Right kidney (tissue), 1 donor: ENCODE data around the gene ZNF672.

ENCODE experiments used
- DNase-seq: peaks from one replicate; pipeline ENCODE4 v3.0.0-alpha.2; 2016

ZNF672 gene

DNA sequence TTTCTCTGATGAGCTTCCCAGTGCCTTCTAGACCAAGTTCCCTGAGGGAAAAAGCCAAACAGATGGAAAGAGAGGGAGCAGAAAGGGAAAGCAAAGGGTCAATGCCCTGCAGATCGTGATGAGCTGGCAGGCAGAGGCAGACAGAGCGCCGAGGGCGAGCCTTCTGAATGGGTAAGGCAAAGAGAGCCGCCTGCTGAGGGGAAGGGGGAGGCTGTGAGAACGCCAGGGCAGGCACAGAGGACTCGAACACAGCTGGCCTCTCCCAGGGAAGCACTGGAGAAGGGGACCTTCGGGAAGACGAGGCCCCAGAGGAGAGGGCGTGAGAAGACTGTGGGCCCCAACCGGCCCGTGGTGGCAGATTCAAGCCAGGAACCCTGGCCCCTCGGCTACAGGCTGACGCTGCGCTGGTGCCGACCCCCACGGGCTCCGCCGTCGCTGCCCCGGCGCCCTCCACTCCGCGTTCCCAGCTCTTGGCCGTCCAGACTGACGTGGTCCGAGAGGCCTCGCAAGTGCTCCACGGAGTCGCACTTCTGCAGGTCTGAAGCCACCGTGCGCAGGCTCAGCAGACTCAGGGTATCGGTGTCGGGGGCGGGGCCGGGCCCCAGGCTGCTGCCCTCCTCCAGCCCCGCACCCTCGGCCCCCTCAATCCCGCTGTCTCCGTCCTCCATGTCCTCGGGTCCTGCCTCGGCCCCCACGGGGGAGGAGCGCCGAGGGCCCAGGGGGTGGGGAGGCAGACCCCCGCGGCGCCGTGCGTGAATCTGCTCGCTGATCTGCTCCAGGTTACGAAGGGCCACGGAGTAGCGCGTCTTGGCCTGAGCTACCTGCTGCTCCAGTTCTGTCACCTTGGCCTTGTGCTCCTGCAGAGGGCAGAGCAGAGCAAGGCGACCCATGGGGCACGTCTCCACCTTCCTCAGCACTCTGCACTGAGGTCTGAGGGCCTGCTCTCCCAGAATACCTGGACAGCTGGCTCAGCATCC is 26.2 kb upstream of the ZNF672 start:
- no peak for DNase-seq

DNA sequence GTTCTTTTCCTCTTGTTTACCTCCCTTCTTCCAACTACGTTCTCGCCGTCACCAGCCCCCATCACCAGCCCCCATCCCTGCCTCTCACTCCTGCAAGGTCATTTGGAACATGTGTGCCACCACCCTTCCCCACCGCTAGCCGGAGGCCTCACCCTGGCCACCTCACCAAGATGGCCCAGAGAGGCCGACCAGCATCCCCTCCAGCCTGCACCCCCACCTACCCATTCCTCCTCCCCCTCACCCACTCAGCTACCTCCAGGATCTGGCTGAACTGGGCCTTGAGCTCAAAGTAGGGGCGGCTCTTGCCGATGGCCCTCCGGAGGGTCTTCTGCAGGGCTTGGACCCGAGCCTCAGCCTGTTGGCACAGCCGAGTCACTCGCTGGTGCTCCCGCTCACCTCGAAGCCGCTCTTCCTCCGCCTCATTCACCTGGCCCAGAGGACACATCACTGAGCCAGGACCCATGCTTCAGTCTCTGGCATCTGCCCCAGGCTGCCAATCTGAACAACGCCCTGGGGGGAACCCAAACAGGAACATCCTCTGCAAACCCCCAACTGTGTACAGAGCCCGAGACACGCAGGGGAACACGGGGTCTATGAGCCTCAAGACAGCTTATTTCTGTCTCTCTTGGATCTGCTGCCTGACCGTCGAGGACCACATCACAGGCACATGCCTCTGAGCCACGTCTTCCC is 25.1 kb upstream of the ZNF672 start:
- DNase-seq: no peak

DNA sequence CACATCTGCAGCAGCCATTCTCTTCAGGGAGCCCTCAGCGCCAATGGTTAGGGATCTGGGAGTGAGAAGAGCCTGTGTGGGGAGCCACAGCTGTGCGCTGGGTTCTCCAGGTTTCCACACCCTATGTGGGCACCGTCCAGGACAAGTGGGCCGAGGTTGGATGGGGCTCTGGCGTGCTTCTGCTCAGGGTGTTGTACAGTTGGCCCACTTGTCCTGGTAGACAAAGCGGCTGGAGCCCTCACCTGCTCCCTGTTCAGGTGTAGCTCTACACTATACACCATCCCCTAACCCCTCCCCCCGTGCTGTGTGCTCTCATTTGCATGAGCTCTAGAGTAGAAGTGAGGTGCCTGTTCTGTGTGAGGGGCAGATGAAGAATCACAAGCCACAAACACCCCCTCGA is 24.5 kb upstream of the ZNF672 start:
- no peak for DNase-seq

DNA sequence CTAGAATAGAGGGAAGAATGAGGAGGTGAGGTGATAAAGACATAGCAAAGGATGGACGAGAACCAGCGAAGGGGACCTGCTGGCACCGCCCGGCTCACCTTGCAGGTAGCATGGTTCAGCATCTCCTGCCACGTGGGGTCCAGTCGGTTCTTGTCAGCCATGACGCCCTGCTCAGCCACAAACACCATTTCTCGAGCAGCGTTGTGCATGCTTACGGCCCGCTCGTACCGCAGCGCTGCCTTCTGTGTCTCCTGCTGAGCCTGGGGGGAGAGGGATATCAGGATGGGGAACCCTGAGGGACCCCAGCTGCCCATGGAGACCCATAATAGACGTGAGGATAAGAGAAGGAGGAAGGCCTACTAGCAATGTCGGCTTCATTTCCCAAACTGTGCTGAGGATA is 23.7 kb upstream of the ZNF672 start:
- DNase-seq: no peak

DNA sequence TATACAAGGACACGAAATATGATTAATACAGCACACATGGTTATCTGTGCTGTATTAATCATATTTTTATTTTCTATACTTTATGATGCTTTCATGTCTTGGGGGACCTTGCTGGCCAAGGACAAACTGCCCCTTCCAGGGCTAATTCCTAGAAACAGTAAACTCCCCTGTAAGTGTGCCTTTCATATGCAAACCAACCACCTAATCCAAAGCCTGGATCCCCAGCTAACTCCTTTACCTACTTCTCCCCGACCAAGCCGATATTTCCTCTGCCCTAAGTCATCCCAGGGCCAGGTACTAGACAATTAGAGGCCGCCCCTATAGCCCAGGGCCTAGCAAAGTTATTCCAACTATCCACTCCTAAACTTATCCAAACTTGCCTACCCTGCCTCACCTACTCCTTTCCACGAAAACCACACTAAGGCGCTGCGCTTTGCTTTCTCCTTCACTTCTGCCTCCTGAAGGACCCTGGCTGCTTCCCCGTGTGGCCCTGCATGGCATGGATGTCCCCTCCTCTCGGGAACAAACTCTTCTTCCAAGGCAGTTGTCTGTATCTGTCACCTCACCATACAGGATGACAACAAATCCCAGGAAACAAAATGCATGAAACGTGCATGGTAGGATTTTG is 22.5 kb upstream of the ZNF672 start:
- no peak for DNase-seq

DNA sequence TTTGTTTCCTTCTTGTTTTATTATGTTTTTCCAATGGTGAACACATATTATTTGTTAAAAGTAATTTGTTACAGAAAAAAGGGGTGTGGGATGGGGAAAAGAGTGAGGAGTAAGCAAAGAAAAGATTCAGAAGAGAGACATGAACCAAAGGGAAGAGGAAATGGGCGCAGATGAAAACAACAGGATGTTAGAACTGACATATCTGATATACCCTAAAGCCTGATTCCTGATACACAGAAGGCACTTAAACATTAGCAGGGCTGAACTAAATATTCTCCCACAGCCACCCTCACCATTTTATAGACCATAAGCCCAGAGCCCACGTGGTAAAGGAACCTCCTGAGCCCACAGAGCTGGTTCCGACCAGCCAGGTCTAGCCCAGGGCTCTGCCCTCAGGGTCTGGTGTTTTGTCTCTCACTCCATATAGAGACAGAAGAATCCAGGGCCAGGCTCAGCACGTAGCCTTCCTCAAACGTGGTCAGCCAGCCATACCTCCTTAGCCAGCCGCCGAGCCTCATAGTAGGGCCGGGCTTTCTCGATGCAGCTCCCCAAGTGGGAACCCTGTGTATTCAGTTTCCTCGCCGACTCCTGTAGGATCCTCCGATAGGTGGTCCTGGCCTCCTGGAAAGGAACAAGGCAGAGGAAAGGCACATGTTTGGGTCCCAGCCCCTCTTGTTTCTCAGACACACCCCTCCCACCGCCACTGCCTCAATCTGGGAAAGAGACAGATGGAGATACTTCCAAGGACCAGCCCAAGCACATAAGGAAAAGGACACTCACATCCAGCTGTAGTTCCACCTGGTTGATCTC is 21.8 kb upstream of the ZNF672 start:
- DNase-seq: no peak

DNA sequence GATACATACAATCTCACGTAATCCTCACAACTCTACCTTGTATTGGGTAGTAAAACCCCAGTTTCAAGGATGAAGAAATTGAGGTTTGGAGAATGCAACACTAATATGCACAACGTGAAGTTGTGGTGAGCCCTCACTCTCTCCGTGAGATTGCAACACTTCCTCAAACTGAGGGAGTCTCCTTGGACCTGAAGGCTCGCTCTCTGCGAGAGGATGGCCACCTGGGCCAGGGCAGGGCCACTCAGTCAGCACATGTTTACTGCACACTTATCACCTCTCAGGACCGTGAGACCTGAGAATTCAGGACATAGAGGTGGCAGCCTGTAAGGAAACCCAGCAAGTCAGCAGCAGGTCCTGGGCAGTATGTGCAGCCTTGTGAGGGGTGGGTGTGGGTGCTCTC is 21.0 kb upstream of the ZNF672 start:
- no peak for DNase-seq

DNA sequence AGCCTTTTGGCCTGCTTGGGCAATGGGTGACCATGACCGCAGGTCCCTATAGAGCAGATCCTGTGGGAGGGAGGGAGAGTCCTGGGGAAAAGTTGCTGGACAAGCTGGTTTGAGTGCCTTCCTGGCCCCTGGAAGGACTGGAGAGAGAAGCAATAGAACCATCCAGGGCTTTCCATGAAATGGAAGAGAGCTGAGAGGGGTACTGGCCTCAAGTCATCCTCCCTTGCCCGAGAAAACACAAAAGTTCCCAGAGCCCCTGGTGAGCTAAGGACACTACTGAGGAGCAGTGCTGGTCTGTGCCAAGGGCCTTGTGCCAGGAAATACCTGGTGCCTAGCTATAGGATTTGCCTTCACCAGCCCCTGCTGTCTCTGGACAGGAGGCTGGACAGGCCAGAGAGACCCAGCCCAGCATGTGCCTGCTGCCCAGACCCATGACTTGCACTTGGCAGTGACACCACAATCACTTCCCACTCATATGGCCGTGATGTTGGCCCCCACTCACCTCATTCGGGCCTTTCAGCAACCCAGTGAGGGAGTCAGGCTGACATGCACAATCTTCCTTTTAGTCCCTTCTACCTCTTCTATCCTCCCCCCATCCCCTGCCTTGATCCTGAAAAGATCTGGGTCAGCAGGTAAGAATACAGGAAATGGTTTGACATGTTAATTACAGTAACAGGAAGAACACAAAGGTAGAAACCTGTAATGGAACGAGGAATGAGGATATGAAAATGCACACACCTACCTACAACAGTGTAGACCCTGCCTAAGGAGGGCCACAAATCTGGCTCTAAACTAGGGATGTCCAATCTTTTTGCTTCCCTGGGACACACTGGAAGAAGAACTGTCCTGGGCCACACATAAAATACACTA is 19.3 kb upstream of the ZNF672 start:
- no peak for DNase-seq

DNA sequence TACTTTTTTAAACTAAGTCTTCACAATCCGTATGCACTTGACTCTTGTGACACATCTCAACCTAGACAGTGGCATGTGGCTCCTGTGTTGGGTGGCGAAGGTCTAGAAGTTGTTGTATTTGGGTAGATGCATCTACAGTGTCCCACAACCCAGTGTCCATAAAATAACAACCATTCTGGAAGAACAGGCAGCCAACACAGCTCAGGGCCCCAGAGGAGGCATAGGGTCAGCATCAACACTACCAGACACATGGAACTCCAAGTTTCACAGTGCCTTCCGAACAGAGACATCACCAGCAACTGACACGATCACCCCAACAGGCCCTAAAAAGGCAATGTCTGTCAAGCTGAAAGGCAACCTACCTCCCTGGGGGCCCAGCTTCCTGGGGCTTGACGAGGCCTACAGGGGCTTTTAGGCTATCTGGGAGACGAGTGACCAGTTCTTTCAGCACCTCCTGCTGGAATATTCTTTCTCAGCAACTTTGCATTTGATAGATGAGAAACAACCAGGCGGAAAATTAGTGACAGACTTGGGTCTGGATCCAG is 17.9 kb upstream of the ZNF672 start:
- DNase-seq: no peak

DNA sequence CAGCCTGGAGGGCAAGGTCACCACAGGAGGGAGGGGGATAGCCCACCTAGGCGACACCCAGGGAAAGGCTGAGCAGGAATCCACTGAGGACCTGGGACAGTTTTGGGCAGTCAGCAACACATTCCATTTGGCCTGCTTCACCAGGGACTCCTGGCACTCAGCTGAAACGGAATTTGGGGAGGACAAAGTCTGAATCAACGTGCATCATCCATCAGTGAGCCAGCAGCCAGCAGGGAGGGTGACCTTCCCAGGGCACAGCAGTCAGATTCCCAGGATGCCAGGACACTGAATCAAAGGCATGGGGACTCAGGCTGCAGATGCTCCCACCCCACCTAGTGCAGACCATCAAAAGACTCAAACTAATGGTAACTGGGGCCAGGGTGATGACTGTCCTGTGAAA is 16.9 kb upstream of the ZNF672 start:
- DNase-seq: no peak

DNA sequence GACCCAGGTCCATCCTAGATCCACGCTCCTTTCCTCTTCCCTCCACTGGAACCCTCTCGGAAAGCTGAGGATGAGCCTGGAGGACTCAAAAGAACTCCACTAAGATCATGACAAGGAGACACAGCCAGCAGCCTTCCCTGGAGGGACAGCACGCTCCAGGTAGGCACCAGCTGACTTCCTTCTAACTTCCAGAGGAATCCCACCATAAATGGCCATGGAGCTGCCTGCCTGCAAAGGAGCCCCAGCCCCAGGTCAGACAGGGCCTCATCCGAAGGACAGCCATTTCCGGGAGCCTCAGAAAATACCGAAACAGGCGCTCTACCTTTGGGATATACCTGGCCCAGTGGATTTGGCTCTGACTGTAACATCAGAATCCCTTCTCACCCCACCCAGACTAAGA is 16.4 kb upstream of the ZNF672 start:
- DNase-seq: no peak

DNA sequence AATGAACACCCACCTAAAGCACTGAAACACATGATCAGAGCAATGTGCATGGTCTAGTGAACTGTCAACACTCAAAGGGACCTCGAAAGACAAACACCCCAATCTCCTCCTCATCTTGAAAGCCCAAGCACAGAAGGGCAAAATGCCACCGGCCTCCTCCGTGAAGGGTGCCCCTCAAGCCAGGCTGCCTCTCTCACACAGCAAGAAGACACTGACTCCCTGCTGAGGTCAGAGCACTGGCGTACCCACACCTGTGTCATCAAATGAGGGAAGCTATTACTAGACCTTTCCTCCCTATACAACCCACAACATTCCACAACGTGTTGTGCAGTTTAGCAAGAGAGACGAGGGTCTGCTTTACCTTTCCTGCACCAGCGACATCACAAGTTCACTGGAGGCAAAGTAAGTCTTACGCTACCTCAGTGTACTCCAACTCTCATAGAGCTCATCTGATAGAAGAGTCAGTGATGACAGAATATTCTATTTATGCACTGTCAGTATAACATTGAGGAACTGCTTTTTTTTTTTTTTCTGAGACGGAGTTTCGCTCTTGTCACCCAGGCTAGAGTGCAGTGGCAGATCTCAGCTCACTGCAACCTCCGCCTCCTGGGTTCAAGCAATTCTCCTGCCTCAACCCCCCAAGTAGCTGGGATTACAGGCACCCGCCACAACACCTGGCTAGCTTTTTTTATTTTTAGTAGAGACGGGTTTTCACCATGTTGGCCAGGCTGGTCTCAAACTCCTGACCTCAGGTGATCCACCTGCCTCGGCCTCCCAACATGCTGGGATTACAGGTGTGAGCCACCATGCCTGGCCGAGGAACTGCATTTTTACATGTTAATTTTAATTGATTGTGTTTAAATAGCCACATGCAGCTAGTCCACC is 15.6 kb upstream of the ZNF672 start:
- no peak for DNase-seq

DNA sequence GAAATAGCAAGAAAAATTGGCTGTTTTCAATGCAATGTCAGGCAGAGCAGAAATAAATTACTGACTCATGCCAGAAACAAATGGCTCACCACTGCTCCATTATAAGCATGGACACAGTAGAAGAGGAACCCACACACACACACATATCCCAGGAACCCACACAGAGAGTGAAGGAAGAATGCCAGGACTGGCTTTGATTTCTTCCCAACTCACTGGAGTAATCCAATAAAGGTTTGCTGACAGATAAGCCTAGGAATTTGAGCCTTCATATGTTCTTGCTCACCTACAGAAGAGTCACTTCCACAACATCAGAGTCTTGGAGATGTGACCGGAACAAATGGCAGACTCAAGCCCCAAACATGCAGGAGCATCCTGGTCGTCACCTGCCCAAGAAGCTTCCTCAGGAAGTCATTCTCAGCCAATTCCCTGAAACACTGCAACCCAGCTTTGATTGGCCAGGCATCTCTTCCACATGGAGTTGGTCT is 14.5 kb upstream of the ZNF672 start:
- no peak for DNase-seq

DNA sequence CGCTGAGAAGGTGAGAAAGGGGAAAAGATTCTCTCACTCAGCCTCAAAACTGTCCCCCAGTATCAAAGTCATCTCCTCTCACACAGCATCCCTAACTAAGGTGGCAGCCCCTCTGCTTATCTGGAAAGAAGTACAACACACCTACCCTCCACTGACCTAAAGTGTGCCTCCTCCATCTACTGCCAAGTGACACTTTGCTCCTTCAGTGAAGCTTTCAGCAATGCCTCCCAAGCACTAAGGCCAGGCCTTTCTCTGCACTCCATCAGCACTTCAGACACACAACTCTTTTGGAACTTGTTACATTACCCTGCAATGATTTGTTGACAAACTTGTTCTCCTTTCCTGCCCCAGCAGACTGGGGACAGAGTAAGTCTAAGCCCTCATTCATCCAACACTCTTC is 13.7 kb upstream of the ZNF672 start:
- no peak for DNase-seq

DNA sequence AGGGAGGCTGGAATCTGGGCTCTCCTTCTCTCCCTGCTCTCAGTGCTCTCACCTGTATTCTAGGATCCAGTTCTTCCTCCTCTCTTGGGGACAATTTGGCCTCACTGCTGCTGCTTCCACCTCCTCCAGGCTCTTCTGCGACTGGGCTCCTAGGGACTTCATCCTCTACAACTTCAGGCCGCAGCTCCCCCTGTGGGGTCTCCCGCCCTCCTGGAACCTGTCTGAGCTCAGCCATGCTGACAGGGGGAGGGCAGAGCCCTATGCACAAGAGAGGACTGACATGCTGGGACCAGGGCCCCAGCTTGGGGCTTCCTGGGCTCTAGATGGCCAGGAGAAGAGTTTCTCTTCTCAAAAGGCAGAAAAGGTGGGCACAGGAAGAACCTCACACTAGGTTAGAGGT is 13.3 kb upstream of the ZNF672 start:
- no peak for DNase-seq

DNA sequence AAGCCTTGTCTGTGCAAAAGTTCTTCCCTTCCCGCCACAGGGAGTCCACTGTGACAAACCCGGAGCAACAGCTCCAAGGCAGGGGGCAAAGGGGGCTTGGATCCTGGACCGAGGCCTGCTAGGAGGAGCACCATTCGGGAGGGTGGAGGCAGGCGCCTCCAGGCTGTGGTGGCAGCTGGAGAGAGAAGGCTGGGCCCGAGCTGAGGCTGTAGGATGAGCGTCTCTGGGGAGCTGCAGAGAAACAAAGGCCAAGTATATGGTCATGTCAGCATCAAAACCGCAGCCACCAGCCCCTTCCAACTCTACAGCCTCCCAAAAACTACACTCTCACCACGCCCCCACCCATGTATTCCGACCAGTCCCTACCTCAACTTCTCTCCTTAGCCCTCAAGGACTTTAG is 12.9 kb upstream of the ZNF672 start:
- peak; percentile 25 for DNase-seq

DNA sequence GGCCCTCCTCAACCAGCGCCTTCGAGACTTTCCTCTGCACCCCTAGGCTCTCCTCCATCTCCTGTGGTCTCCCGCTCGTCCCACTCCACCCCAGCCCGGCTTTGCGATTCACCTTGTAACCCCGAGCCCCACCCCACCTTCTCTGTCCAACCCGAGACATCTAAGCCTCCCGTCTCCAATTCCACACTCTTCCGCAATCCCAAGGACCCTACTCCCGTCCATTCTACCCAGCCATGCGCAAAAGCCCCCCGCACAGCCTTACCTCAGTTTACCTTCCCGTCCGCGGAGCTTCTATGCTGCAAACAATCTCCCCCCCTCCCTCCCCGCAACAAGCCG is 12.5 kb upstream of the ZNF672 start:
- no peak for DNase-seq

DNA sequence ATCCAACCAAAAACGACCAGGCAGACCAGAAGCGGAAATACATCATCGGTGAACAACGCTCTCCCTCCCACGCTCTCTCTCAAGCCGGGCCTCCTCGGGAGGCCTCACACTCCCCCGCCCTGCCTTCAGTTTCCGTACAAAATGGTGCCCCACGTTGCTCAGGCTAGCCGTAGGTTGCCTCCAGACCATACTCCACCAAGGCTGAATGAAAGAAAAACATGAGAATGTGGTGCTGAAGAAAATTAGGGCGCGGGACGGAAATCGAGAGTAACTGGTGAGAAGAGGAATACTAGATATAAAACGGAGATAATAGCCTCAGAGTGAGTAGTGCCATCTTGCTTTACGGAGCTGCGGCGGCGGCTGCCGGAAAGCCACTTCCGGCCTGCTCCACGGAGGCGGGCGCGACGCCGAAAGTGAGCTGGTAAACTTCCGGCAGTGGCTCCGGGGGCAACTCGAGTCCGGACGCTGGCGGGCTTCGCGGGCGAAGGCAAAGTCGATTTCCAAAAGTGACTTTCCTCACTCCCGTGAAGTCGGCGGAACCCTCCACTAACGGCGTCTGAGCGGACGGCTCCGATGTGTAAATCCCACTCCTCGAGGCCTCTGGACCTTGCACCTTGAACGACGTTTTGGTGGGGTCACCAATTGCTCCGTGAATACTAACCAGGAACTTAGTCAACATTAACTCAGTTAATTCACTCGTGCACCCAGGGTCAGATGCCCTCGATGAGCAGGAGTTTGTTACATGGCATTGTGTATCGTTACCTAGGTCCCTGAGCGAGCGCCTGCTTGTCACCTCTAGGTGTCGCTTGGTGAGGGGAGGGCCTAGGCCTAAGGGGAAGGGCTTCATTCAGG is 11.9 kb upstream of the ZNF672 start, which contains the start of gene SH3BP5L:
TSS of gene SH3BP5L (minus strand) at position 7 of the 852 bp plus-strand sequence. CDS start 980 bp downstream, outside the sequence.
- DNase-seq: peak; percentile 97

DNA sequence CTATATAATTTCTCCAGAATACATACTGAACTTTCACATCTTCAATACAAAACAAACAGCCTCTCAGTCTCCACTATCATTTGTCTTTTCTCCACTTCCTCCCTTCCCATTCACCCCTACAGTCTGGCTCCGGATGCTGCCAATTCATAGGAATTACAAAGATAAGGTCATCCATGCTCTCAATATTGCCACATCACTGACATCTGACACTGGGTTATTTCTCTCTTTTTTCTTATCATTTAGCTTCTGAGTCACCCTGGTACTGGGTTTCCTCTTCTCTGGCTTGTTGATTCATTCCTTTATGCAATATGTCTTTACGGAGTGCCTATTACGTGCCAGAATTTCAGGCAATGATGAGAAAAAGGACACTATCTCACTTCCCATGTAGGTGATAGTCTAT is 9.2 kb upstream of the ZNF672 start:
- DNase-seq: no peak
